WTC11 (cell line): Measurements from ENCODE around the gene KCNN4. TPM values are rescaled to one million over a fixed set of nuclear protein-coding genes. Genes with fewer than 3 reads are reported as not detected.
A peak's percentile ranks its signal among the peaks of the same experiment; 100 is the strongest.

Source experiments
- ATAC-seq: fragments of 200-7000 bp; cut with Tn5 transposase; 2 replicates; pipeline ENCODE4 v1.10.0; 2021; ENCODE audit warnings: mild to moderate bottlenecking, moderate library complexity
- CTCF ChIA-PET: fragments of 300-600 bp; sonication (Branson Sonifier 250); formaldehyde crosslinking; loops from one replicate; lab custom pipeline; 2021; ENCODE audit warnings: antibody characterized with exemption; lab: Charles Lee
- POLR2A ChIA-PET: fragments of 350-600 bp; sonication (Branson Sonifier 250); formaldehyde crosslinking; loops from one replicate; lab custom pipeline; 2021; ENCODE audit warnings: antibody characterized with exemption; lab: Charles Lee
- DNase-seq: peaks from one replicate; pipeline ENCODE4 v3.0.0; 2021; ENCODE audit warnings: low spot score
- H3K27ac Mint-ChIP-seq: 2 replicates; pipeline ENCODE4 v1.8.0; 2021; ENCODE audit warnings: mixed read lengths
- H3K27me3 Mint-ChIP-seq: 2 replicates; pipeline ENCODE4 v1.8.0; 2021; ENCODE audit warnings: low read depth, mild to moderate bottlenecking, moderate library complexity, mixed read lengths
- H3K36me3 Mint-ChIP-seq: 2 replicates; pipeline ENCODE4 v1.8.0; 2021; ENCODE audit warnings: mixed read lengths
- H3K4me1 Mint-ChIP-seq: 2 replicates; pipeline ENCODE4 v1.8.0; 2022; ENCODE audit warnings: mixed read lengths
- H3K4me3 Mint-ChIP-seq: 2 replicates; pipeline ENCODE4 v1.8.0; 2021; ENCODE audit warnings: mild to moderate bottlenecking, moderate library complexity, mixed read lengths
- H3K9me3 Mint-ChIP-seq: 2 replicates; pipeline ENCODE4 v1.8.0; 2021; ENCODE audit warnings: mixed read lengths
- ATF2 ChIP-seq: sonication (generic); formaldehyde crosslinking; IDR thresholded peaks from 2 replicates; pipeline ENCODE4 v1.8.1; 2022; ENCODE audit warnings: low read depth, missing genetic modification reagents, borderline replicate concordance
- ATF3 ChIP-seq: sonication (generic); formaldehyde crosslinking; conservative IDR thresholded peaks from 2 replicates; pipeline ENCODE4 v1.8.1; 2022; ENCODE audit warnings: mild to moderate bottlenecking, missing genetic modification reagents
- FOXJ3 ChIP-seq: sonication (generic); formaldehyde crosslinking; IDR thresholded peaks from 2 replicates; pipeline ENCODE4 v1.9.0; 2021; ENCODE audit warnings: missing genetic modification reagents, mild to moderate bottlenecking, borderline replicate concordance
- FOXP1 ChIP-seq: sonication (generic); formaldehyde crosslinking; IDR thresholded peaks from 2 replicates; pipeline ENCODE4 v1.8.0; 2022; ENCODE audit warnings: missing genetic modification reagents, mild to moderate bottlenecking, moderate library complexity, borderline replicate concordance
- HMGA2 ChIP-seq: fragments of 250-450 bp; sonication (Bioruptor Pico); IDR thresholded peaks from 2 replicates; pipeline ENCODE4 v1.4.0; 2021; ENCODE audit warnings: mild to moderate bottlenecking, moderate library complexity
- JAZF1 ChIP-seq: fragments of 250-450 bp; sonication (Bioruptor Pico); IDR thresholded peaks from 2 replicates; pipeline ENCODE4 v1.9.0; 2021; ENCODE audit warnings: moderate library complexity, mild to moderate bottlenecking, inconsistent platforms
- KAT7 ChIP-seq: sonication (generic); formaldehyde crosslinking; IDR thresholded peaks from 2 replicates; pipeline ENCODE4 v1.8.1; 2023; ENCODE audit warnings: missing genetic modification reagents, mild to moderate bottlenecking, borderline replicate concordance
- RELA ChIP-seq: sonication (generic); formaldehyde crosslinking; IDR thresholded peaks from 2 replicates; pipeline ENCODE4 v1.8.1; 2022; ENCODE audit warnings: missing genetic modification reagents, mild to moderate bottlenecking, borderline replicate concordance
- SMAD3 ChIP-seq: sonication (generic); formaldehyde crosslinking; IDR thresholded peaks from 2 replicates; pipeline ENCODE4 v1.8.0; 2022; ENCODE audit warnings: missing genetic modification reagents, mild to moderate bottlenecking, borderline replicate concordance
- SOX15 ChIP-seq: fragments of 250-450 bp; sonication (Bioruptor Pico); IDR thresholded peaks from 2 replicates; pipeline ENCODE4 v1.9.0; 2021; ENCODE audit warnings: mild to moderate bottlenecking
- STAT6 ChIP-seq: sonication (generic); formaldehyde crosslinking; conservative IDR thresholded peaks from 2 replicates; pipeline ENCODE4 v1.8.1; 2023; ENCODE audit warnings: mild to moderate bottlenecking, low read depth, missing genetic modification reagents, moderate library complexity
- TCF7 ChIP-seq: sonication (generic); formaldehyde crosslinking; IDR thresholded peaks from 2 replicates; pipeline ENCODE4 v1.8.0; 2022; ENCODE audit warnings: mild to moderate bottlenecking, low read depth, missing genetic modification reagents, moderate library complexity
- ZNF138 ChIP-seq: sonication (generic); formaldehyde crosslinking; conservative IDR thresholded peaks from 2 replicates; pipeline ENCODE4 v1.8.1; 2022; ENCODE audit warnings: mild to moderate bottlenecking, moderate library complexity, missing genetic modification reagents
- ZNF232 ChIP-seq: sonication (generic); formaldehyde crosslinking; IDR thresholded peaks from 2 replicates; pipeline ENCODE4 v1.8.0; 2022; ENCODE audit warnings: mild to moderate bottlenecking, missing genetic modification reagents
- ZSCAN18 ChIP-seq: fragments of 250-450 bp; sonication (Bioruptor Pico); IDR thresholded peaks from 2 replicates; pipeline ENCODE4 v2.1.2; 2022; ENCODE audit warnings: mild to moderate bottlenecking, moderate library complexity
- total RNA-seq: library from RNA; stranded (reverse); gene quantifications from 3 replicates; pipeline ENCODE4 v1.2.3, GENCODE V29; 2021
- TF ChIP-seq, protein P1 (sequence below): fragments of 250-450 bp; sonication (Bioruptor Pico); IDR thresholded peaks from 2 replicates; pipeline ENCODE4 v1.9.0; 2021; ENCODE audit warnings: moderate library complexity, mild to moderate bottlenecking, inconsistent platforms, borderline replicate concordance
- TF ChIP-seq, protein P2 (sequence below): sonication (generic); formaldehyde crosslinking; IDR thresholded peaks from 2 replicates; pipeline ENCODE4 v1.8.1; 2022; ENCODE audit warnings: missing genetic modification reagents, borderline replicate concordance
- TF ChIP-seq, protein P3 (sequence below): sonication (generic); formaldehyde crosslinking; IDR thresholded peaks from 2 replicates; pipeline ENCODE4 v1.8.1; 2023; ENCODE audit warnings: mild to moderate bottlenecking, missing genetic modification reagents

Gene KCNN4
- total RNA-seq, 1 experiment from 2014 or later, result 0.98 TPM

- TF ChIP-seq STAT6 (CRISPR knock-in tag) (no peak), JAZF1 (CRISPR knock-in tag) (no peak), FOXJ3 (CRISPR knock-in tag) (no peak), FOXP1 (CRISPR knock-in tag) (no peak), SOX15 (no peak), ZNF232 (CRISPR knock-in tag) (no peak), HMGA2 (no peak), ZSCAN18 (no peak), RELA (CRISPR knock-in tag) (no peak), SMAD3 (CRISPR knock-in tag) (no peak)
- TF ChIP-seq, protein P1, sequence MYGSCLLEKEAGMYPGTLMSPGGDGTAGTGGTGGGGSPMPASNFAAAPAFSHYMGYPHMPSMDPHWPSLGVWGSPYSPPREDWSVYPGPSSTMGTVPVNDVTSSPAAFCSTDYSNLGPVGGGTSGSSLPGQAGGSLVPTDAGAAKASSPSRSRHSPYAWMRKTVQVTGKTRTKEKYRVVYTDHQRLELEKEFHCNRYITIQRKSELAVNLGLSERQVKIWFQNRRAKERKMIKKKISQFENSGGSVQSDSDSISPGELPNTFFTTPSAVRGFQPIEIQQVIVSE (CRISPR knock-in tag), result no peak
- TF ChIP-seq, all 79 proteins: peak for 0
Measured at GRCh38 chr19:43739439-43740235, 41.1 kb downstream of the KCNN4 start (continued).

DNA sequence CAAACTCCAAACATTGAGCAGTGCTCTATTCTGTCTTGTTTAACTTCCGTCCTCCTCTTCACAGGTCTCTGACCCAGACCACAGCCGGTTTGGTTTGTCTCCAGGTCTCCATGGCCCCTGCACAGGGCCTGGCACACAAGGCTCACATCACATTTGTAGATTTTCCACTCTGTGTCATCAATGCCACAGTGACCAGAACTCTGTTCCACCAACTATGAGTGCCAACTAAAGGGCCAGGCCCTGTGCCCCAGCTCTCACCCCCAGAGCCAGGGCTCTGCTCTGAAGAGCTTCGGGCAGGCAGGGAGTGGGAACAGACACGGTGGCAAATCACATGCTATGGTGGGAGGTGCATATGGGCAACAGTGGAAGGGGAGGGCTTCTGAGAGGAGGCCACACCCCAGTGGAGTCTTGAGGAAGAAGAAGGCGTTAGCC lies 42.0 kb downstream of the KCNN4 start:
- peaks cover 6% of the 10 kb centered on the region; the same call in 1 of the 2 replicates for H3K4me1 Mint-ChIP-seq
- ATAC-seq (peak; percentile 58), DNase-seq (no peak)
- ChIA-PET POLR2A (no interaction called here), CTCF (no interaction called here)
- H3K27me3 Mint-ChIP-seq, result no peaks in the 10 kb centered on the region
- no peaks in the 10 kb centered on the region for H3K9me3 Mint-ChIP-seq
- H3K4me3 Mint-ChIP-seq, result no peak overlapping the region
- peak overlapping the region; percentile 69; the same call in 1 of the 2 replicates for H3K27ac Mint-ChIP-seq
- H3K36me3 Mint-ChIP-seq, result peaks cover 56% of the 10 kb centered on the region
- TF ChIP-seq ATF2 (no peak), KAT7 (no peak), HMGA2 (no peak), FOXJ3 (CRISPR knock-in tag) (no peak), ZNF138 (CRISPR knock-in tag) (no peak), TCF7 (CRISPR knock-in tag) (no peak), ATF3 (CRISPR knock-in tag) (no peak), RELA (CRISPR knock-in tag) (no peak), SMAD3 (CRISPR knock-in tag) (no peak), ZSCAN18 (no peak)
- TF ChIP-seq, protein P2, sequence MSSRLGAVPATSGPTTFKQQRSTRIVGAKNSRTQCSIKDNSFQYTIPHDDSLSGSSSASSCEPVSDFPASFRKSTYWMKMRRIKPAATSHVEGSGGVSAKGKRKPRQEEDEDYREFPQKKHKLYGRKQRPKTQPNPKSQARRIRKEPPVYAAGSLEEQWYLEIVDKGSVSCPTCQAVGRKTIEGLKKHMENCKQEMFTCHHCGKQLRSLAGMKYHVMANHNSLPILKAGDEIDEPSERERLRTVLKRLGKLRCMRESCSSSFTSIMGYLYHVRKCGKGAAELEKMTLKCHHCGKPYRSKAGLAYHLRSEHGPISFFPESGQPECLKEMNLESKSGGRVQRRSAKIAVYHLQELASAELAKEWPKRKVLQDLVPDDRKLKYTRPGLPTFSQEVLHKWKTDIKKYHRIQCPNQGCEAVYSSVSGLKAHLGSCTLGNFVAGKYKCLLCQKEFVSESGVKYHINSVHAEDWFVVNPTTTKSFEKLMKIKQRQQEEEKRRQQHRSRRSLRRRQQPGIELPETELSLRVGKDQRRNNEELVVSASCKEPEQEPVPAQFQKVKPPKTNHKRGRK (CRISPR knock-in tag), result no peak
- TF ChIP-seq, protein P3, sequence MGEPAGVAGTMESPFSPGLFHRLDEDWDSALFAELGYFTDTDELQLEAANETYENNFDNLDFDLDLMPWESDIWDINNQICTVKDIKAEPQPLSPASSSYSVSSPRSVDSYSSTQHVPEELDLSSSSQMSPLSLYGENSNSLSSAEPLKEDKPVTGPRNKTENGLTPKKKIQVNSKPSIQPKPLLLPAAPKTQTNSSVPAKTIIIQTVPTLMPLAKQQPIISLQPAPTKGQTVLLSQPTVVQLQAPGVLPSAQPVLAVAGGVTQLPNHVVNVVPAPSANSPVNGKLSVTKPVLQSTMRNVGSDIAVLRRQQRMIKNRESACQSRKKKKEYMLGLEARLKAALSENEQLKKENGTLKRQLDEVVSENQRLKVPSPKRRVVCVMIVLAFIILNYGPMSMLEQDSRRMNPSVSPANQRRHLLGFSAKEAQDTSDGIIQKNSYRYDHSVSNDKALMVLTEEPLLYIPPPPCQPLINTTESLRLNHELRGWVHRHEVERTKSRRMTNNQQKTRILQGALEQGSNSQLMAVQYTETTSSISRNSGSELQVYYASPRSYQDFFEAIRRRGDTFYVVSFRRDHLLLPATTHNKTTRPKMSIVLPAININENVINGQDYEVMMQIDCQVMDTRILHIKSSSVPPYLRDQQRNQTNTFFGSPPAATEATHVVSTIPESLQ (CRISPR knock-in tag), result no peak
